HepG2 (cell line): ENCODE measurements around the gene ZFP64. TPM values are rescaled to one million over a fixed set of nuclear protein-coding genes. Genes with fewer than 3 reads are reported as not detected.

ENCODE experiments used
- ATAC-seq: fragments of 200-7000 bp; cut with Tn5 transposase; 3 replicates; pipeline ENCODE4 v1.9.1; 2020; ENCODE audit warnings: mild to moderate bottlenecking, moderate library complexity
- BruUV-seq: library from RNA; stranded (reverse); fragments of 400-500 nt; replicated peaks from 2 replicates; lab custom pipeline; 2021; lab: Mats Ljungman, UMichigan
- CTCF ChIA-PET: fragments of 300-600 bp; formaldehyde crosslinking; extraction: SDS; loops from one replicate; lab custom pipeline; 2021; ENCODE audit warnings: low total read pairs, inconsistent platforms, low intra/inter-chr PET ratio; lab: Yijun Ruan, JAX
- POLR2A ChIA-PET: fragments of 350-600 bp; sonication (Branson Sonifier 250); formaldehyde crosslinking; loops from one replicate; lab custom pipeline; 2020; ENCODE audit warnings: antibody characterized with exemption, inconsistent platforms; lab: Yijun Ruan, JAX
- DNase-seq: peaks from one replicate; pipeline ENCODE4 v3.0.0-alpha.2; 2015; ENCODE audit warnings: low spot score
- FAIRE-seq: peaks from 3 replicates; lab custom pipeline; 2011; peaks lifted over from hg19 to GRCh38; lab: Jason Lieb, UNC
- H2AFZ ChIP-seq: one replicate; pipeline ENCODE4 v1.6.1; 2011; ENCODE audit warnings: low read length, inconsistent platforms
- H3K27ac ChIP-seq: fragments of 300-600 bp; 3 replicates; pipeline ENCODE4 v1.8.0; 2011; ENCODE audit warnings: mixed run types, mild to moderate bottlenecking, mixed read lengths, low read length, inconsistent platforms; ENCODE audit not compliant: insufficient read depth; ENCODE audit errors: extremely low read length
- H3K27me3 ChIP-seq, 2 experiments: fragments of 200-600 bp in 1 of 2; 2 replicates in 1 of 2; 3 replicates in 1 of 2; pipeline versions ENCODE4 v1.6.0 to v1.8.0; 2011; ENCODE audit warnings: low read length in 2 of 2, mild to moderate bottlenecking in 2 of 2, moderate library complexity in 2 of 2, inconsistent platforms in 1 of 2; ENCODE audit not compliant: insufficient read depth in 2 of 2, control insufficient read depth in 1 of 2
- H3K36me3 ChIP-seq, 2 experiments: fragments of 200-600 bp in 1 of 2; replicated peaks in 1 of 2; 2 replicates in 1 of 2; 3 replicates in 1 of 2; pipeline versions ENCODE4 v1.5.1 to v1.8.0; 2011; ENCODE audit warnings: low read length in 2 of 2, inconsistent platforms in 1 of 2; ENCODE audit not compliant: insufficient read depth in 2 of 2, control insufficient read depth in 1 of 2
- H3K4me1 ChIP-seq: 2 replicates; pipeline ENCODE4 v1.5.1; 2012; ENCODE audit warnings: low read length, inconsistent platforms; ENCODE audit not compliant: insufficient read depth
- H3K4me2 ChIP-seq: 2 replicates; pipeline ENCODE4 v1.6.0; 2011; ENCODE audit warnings: low read depth, low read length, inconsistent platforms
- H3K4me3 ChIP-seq, 3 experiments: fragments of 200-600 bp in 1 of 3; sonication (generic), shearing (Covaris generic) in 1 of 3; replicated peaks in 1 of 3; 2 replicates each; pipeline ENCODE4 v1.5.1; 2011 to 2016; ENCODE audit warnings: low read length in 3 of 3, inconsistent platforms in 2 of 3, low read depth in 2 of 3, mild to moderate bottlenecking in 2 of 3, control low read depth in 1 of 3, mixed read lengths in 1 of 3; ENCODE audit not compliant: insufficient read depth in 1 of 3
- H3K79me2 ChIP-seq: one replicate; pipeline ENCODE4 v1.6.1; 2011; ENCODE audit warnings: low read length, inconsistent platforms; ENCODE audit not compliant: insufficient read depth
- H3K9ac ChIP-seq: 2 replicates; pipeline ENCODE4 v1.6.0; 2011; ENCODE audit warnings: mild to moderate bottlenecking, low read depth, low read length, inconsistent platforms; ENCODE audit not compliant: insufficient read depth
- H3K9me3 ChIP-seq: 2 replicates; pipeline ENCODE4 v1.5.1; 2012; ENCODE audit warnings: mild to moderate bottlenecking, low read length
- H4K20me1 ChIP-seq: 2 replicates; pipeline ENCODE4 v1.6.0; 2011; ENCODE audit warnings: inconsistent platforms, mild to moderate bottlenecking, low read length, moderate library complexity; ENCODE audit not compliant: insufficient read depth
- NPAS2 ChIP-seq: sonication (generic); formaldehyde crosslinking; IDR thresholded peaks from 2 replicates; pipeline ENCODE4 v1.8.0; 2022; ENCODE audit warnings: mild to moderate bottlenecking, missing genetic modification reagents, borderline replicate concordance
- SALL2 ChIP-seq: sonication (generic); formaldehyde crosslinking; IDR thresholded peaks from 2 replicates; pipeline ENCODE4 v1.8.1; 2023; ENCODE audit warnings: mild to moderate bottlenecking, missing genetic modification reagents, inconsistent platforms
- SMAD1 ChIP-seq: sonication (generic); formaldehyde crosslinking; IDR thresholded peaks from 2 replicates; pipeline ENCODE4 v1.4.0; 2020; ENCODE audit warnings: missing genetic modification reagents, low read depth, mild to moderate bottlenecking, borderline replicate concordance
- SMARCC2 ChIP-seq: fragments of 450-650 bp; IDR thresholded peaks from 2 replicates; pipeline ENCODE4 v1.6.1; 2017; ENCODE audit warnings: antibody characterized with exemption, mild to moderate bottlenecking
- YEATS4 ChIP-seq: sonication (generic); formaldehyde crosslinking; IDR thresholded peaks from 2 replicates; pipeline ENCODE4 v1.4.0; 2020; ENCODE audit warnings: missing genetic modification reagents, borderline replicate concordance
- ZKSCAN8 ChIP-seq: IDR thresholded peaks from 2 replicates; pipeline ENCODE4 v1.6.1; 2016; ENCODE audit warnings: borderline replicate concordance, missing genetic modification reagents, missing compliant biosample characterization
- WGBS: methylation state at CpG from one replicate; pipeline ENCODE4 v1.1.6; 2017; ENCODE audit warnings: low lambda C conversion rate; 5-methylcytosine and 5-hydroxymethylcytosine counted together
- in situ Hi-C: cut with HindIII; loops from 2 replicates; pipeline ENCODE4 v1.10.0; 2017; ENCODE audit warnings: low pct_unique_long_range_greater_than_20kb; ENCODE audit not compliant: extremely low pct_ligation_motif_present
- intact Hi-C: fragments of 100-400 bp; cut with micrococcal nuclease; formaldehyde crosslinking; loops from one replicate; pipeline ENCODE4 v1.10.0; 2022; ENCODE audit not compliant: unreplicated experiment
- polyA plus RNA-seq, 8 experiments: library from polyadenylated mRNA; depleted of rRNA in 3 of 8; stranded (reverse) in 7 of 8; unstranded in 1 of 8; fragments of >200 nt; fragmentation: Illumina TruSeq in 4 of 8; extraction: Trizol in 4 of 8; gene quantifications; 2 replicates each; pipeline versions ENCODE4 v1.2.1 to v1.2.3, GENCODE V29; 2011 to 2016; ENCODE audit warnings: low read depth in 4 of 8, missing spikeins in 1 of 8, mixed read lengths in 1 of 8; ENCODE audit not compliant: insufficient read depth in 1 of 8
- total RNA-seq, 5 experiments: library from RNA; depleted of rRNA; stranded (reverse); fragments of >200 nt; fragmentation: Illumina TruSeq; extraction: Trizol; gene quantifications; 2 replicates each; pipeline ENCODE4 v1.2.3, GENCODE V29; 2016; ENCODE audit warnings: low read depth in 1 of 5
- TF ChIP-seq, protein P1 (sequence below): sonication (generic); formaldehyde crosslinking; IDR thresholded peaks from 2 replicates; pipeline ENCODE4 v1.4.0; 2020; ENCODE audit warnings: missing genetic modification reagents, borderline replicate concordance

The ZFP64 gene
- total and polyA plus RNA-seq, 2 of the 13 experiments (the other 11 are each of a cell fraction or from before 2014, with no cell fraction given): 12.0 to 24.3 TPM

DNA sequence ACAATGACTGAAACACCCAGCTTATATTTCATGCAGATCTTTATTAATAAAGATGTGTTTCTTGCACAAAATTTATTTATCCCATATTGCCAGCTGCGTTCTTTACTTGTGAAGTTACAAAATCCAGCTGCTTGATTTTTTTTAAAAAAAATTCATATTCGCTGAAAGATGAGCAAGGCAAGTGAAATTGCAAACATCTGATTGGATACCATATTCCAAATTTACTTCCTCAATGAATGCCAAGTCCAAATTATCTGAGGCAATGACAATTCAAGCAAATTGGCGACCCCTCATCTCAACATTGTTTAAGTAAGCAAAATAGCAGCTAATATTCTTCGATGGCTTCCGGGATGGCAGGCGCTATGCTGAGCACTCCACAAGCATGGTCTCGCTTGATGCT, 37.7 kb downstream of the ZFP64 start:
- CTCF ChIA-PET: no interaction called here
- Histone ChIP-seq H3K27ac (no peak overlapping the region), H3K9me3 (no peaks in the 10 kb centered on the region), H3K4me3 (no peak overlapping the region), H3K4me1 (no peaks in the 10 kb centered on the region), H3K9ac (no peak overlapping the region), H2AFZ (no peak overlapping the region), H4K20me1 (no peaks in the 10 kb centered on the region), H3K79me2 (no peaks in the 10 kb centered on the region), H3K27me3 (no peaks in the 10 kb centered on the region), H3K4me2 (no peak overlapping the region), H3K36me3 (peaks cover 23 to 53% of the 10 kb centered on the region in 2 experiments)
- intact Hi-C loops: no loop called here
- in situ Hi-C loops: no loop called here
- FAIRE-seq (no peak), ATAC-seq (no peak), DNase-seq (no peak)
- BruUV-seq: no TSS peak
- POLR2A ChIA-PET: no interaction called here
- no peak for TF ChIP-seq NPAS2 (CRISPR knock-in tag)
- no peak for TF ChIP-seq SMAD1 (CRISPR knock-in tag)
- no peak for TF ChIP-seq SALL2 (CRISPR knock-in tag)
- TF ChIP-seq, all 625 proteins: peak for 0
- 89% methylated on average over 7 of the region's 7 CpGs for WGBS

DNA sequence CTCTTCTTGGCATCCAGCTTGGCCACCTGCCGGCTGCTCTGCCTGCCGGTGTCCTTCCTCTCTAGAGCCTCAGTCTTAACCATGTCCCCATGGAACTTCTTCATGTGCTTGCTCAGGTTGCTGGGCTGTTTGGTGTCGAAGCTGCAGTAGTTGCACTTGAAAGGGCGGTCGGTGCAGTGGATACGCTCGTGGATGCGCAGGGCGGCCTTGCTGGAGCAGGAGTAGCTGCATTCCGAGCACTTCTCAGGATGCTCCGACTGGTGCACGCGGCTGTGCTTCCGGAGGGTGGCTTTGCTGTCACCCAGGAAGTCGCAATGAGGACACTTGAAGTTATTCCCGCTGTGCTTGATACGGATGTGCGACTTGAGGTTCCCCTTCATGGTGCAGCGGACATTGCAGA, 38.7 kb downstream of the ZFP64 start:
- H3K9me3 ChIP-seq: no peaks in the 10 kb centered on the region
- no peaks in the 10 kb centered on the region for H3K79me2 ChIP-seq
- TF ChIP-seq SMARCC2 (no peak), ZKSCAN8 (CRISPR knock-in tag) (no peak), YEATS4 (CRISPR knock-in tag) (no peak)
- TF ChIP-seq, protein P1, sequence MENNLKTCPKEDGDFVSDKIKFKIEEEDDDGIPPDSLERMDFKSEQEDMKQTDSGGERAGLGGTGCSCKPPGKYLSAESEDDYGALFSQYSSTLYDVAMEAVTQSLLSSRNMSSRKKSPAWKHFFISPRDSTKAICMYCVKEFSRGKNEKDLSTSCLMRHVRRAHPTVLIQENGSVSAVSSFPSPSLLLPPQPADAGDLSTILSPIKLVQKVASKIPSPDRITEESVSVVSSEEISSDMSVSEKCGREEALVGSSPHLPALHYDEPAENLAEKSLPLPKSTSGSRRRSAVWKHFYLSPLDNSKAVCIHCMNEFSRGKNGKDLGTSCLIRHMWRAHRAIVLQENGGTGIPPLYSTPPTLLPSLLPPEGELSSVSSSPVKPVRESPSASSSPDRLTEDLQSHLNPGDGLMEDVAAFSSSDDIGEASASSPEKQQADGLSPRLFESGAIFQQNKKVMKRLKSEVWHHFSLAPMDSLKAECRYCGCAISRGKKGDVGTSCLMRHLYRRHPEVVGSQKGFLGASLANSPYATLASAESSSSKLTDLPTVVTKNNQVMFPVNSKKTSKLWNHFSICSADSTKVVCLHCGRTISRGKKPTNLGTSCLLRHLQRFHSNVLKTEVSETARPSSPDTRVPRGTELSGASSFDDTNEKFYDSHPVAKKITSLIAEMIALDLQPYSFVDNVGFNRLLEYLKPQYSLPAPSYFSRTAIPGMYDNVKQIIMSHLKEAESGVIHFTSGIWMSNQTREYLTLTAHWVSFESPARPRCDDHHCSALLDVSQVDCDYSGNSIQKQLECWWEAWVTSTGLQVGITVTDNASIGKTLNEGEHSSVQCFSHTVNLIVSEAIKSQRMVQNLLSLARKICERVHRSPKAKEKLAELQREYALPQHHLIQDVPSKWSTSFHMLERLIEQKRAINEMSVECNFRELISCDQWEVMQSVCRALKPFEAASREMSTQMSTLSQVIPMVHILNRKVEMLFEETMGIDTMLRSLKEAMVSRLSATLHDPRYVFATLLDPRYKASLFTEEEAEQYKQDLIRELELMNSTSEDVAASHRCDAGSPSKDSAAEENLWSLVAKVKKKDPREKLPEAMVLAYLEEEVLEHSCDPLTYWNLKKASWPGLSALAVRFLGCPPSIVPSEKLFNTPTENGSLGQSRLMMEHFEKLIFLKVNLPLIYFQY (CRISPR knock-in tag): no peak
- ChIA-PET CTCF (no interaction called here), POLR2A (no interaction called here)
- in situ Hi-C loops (no loop called here), intact Hi-C loops (no loop called here)
- no peaks in the 10 kb centered on the region for H3K27me3 ChIP-seq
- H3K27ac ChIP-seq: no peak overlapping the region
- H4K20me1 ChIP-seq: no peaks in the 10 kb centered on the region
- H3K4me3 ChIP-seq: no peak overlapping the region
- H3K4me2 ChIP-seq: no peak overlapping the region
- ATAC-seq (no peak), FAIRE-seq (no peak), DNase-seq (no peak)
- no TSS peak for BruUV-seq
- 96% methylated on average over 19 of the region's 19 CpGs for WGBS
- no peak overlapping the region for H2AFZ ChIP-seq
- H3K9ac ChIP-seq: no peak overlapping the region
- peaks cover 18 to 45% of the 10 kb centered on the region in 2 experiments for H3K36me3 ChIP-seq
- no peaks in the 10 kb centered on the region for H3K4me1 ChIP-seq
